NCI-H510A (cell line): Measurements from ENCODE around the gene PIK3R3.

Experiments
- DNase-seq: peaks from one replicate; lab custom pipeline; 2025; lab: John Stamatoyannopoulos, UW

The PIK3R3 gene

GRCh38 chr1:46157916-46158311 lies 25.5 kb upstream of the PIK3R3 start:
- no peak for DNase-seq

GRCh38 chr1:46153732-46154131 lies 21.3 kb upstream of the PIK3R3 start:
- DNase-seq, result no peak

GRCh38 chr1:46153228-46153627 lies 20.8 kb upstream of the PIK3R3 start:
- no peak for DNase-seq

GRCh38 chr1:46152016-46152415 lies 19.6 kb upstream of the PIK3R3 start:
- DNase-seq, result no peak

- no peak for DNase-seq
Observed at GRCh38 chr1:46150085-46150484, 17.7 kb upstream of the PIK3R3 start.

- no peak for DNase-seq
Observed at GRCh38 chr1:46148318-46148717, 15.9 kb upstream of the PIK3R3 start.

- DNase-seq, result no peak
Observed at GRCh38 chr1:46137916-46138315, 5.5 kb upstream of the PIK3R3 start.

GRCh38 chr1:46136711-46137110 lies 4.3 kb upstream of the PIK3R3 start:
- no peak for DNase-seq

GRCh38 chr1:46134660-46135331 lies 2.4 kb upstream of the PIK3R3 start:
- DNase-seq, result no peak

- DNase-seq, result no peak
Observed at GRCh38 chr1:46133781-46134350, 1.4 kb upstream of the PIK3R3 start.

- DNase-seq, result peak; percentile 52
Observed at GRCh38 chr1:46133181-46133658, 791 bp upstream of the PIK3R3 start.

- peak; percentile 34 for DNase-seq
Observed at GRCh38 chr1:46131712-46132528, 509 bp downstream of the PIK3R3 start.

GRCh38 chr1:46131093-46131492 lies 1.3 kb downstream of the PIK3R3 start:
- DNase-seq, result no peak

GRCh38 chr1:46130606-46131005 lies 1.8 kb downstream of the PIK3R3 start:
- no peak for DNase-seq

- DNase-seq, result no peak
Observed at GRCh38 chr1:46130121-46130520, 2.3 kb downstream of the PIK3R3 start.

- DNase-seq, result no peak
Observed at GRCh38 chr1:46128344-46128743, 4.1 kb downstream of the PIK3R3 start.

GRCh38 chr1:46118856-46119255 lies 13.6 kb downstream of the PIK3R3 start:
- no peak for DNase-seq

GRCh38 chr1:46117810-46118494 lies 14.5 kb downstream of the PIK3R3 start:
- DNase-seq, result no peak

- DNase-seq, result no peak
Observed at GRCh38 chr1:46114925-46115603, 17.4 kb downstream of the PIK3R3 start.

GRCh38 chr1:46113948-46114347 lies 18.5 kb downstream of the PIK3R3 start:
- no peak for DNase-seq

GRCh38 chr1:46112108-46112507 lies 20.3 kb downstream of the PIK3R3 start:
- no peak for DNase-seq

- DNase-seq, result no peak
Observed at GRCh38 chr1:46110521-46110920, 21.9 kb downstream of the PIK3R3 start.
